Activated naive CD4-positive, alpha-beta T cell treated with anti-CD3 and anti-CD28 coated beads, Interleukin-2, amount 50 U/mL, for 24 hours (primary cell): ENCODE results near the gene MEX3A.
"Not testable (repeated sequence)": the region's sequence is repeated elsewhere in the genome, so short reads cannot be mapped to it uniquely, and the experiment has no call there.

ENCODE experiments used
- H3K27ac Mint-ChIP-seq: one replicate; pipeline ENCODE4 v1.8.0; 2021; ENCODE audit warnings: mild to moderate bottlenecking, mixed read lengths
- H3K27me3 Mint-ChIP-seq: one replicate; pipeline ENCODE4 v1.8.0; 2021; ENCODE audit warnings: mixed read lengths
- H3K36me3 Mint-ChIP-seq: one replicate; pipeline ENCODE4 v1.8.0; 2021; ENCODE audit warnings: mixed read lengths
- H3K4me1 Mint-ChIP-seq: one replicate; pipeline ENCODE4 v1.8.0; 2021; ENCODE audit warnings: mixed read lengths
- H3K4me3 Mint-ChIP-seq: one replicate; pipeline ENCODE4 v1.8.0; 2021; ENCODE audit warnings: mild to moderate bottlenecking, mixed read lengths
- H3K9me3 Mint-ChIP-seq: one replicate; pipeline ENCODE4 v1.8.0; 2021; ENCODE audit warnings: mixed read lengths

The MEX3A gene

GRCh38 chr1:156062189-156062588 lies 20.1 kb downstream of the MEX3A start:
- Mint-ChIP-seq H3K4me1 (peaks cover 12% of the 10 kb centered on the region), H3K27ac (no peak overlapping the region), H3K27me3 (no peaks in the 10 kb centered on the region), H3K9me3 (no peaks in the 10 kb centered on the region), H3K4me3 (no peak overlapping the region), H3K36me3 (no peaks in the 10 kb centered on the region)

- Mint-ChIP-seq H3K27me3 (no peaks in the 10 kb centered on the region), H3K4me1 (peaks cover 8% of the 10 kb centered on the region), H3K36me3 (no peaks in the 10 kb centered on the region), H3K27ac (no peak within 1 kb of the TSS), H3K4me3 (no peak within 1 kb of the TSS), H3K9me3 (no peaks in the 10 kb centered on the region)
Observed at GRCh38 chr1:156060937-156061636, 21.2 kb downstream of the MEX3A start, which contains the start of gene RAB25. RAB25 (plus strand) TSS chr1:156061160; CDS start chr1:156061401, 241 bp downstream.

GRCh38 chr1:156056326-156056849 lies 25.9 kb downstream of the MEX3A start:
- Mint-ChIP-seq H3K4me3 (peak overlapping the region; percentile 2), H3K27ac (no peak overlapping the region), H3K27me3 (no peaks in the 10 kb centered on the region), H3K4me1 (peaks cover 28% of the 10 kb centered on the region), H3K36me3 (no peaks in the 10 kb centered on the region), H3K9me3 (no peaks in the 10 kb centered on the region)

GRCh38 chr1:156055281-156056048 lies 26.8 kb downstream of the MEX3A start:
- Mint-ChIP-seq H3K27me3 (no peaks in the 10 kb centered on the region), H3K4me1 (peaks cover 28% of the 10 kb centered on the region), H3K27ac (peak overlapping the region; percentile 51), H3K36me3 (no peaks in the 10 kb centered on the region), H3K4me3 (peak overlapping the region; percentile 91), H3K9me3 (no peaks in the 10 kb centered on the region)

GRCh38 chr1:156054500-156055280 lies 27.6 kb downstream of the MEX3A start, which contains the start of gene LAMTOR2:
LAMTOR2 (plus strand) TSS chr1:156054782; CDS start chr1:156054890, 108 bp downstream.
- Mint-ChIP-seq H3K27me3 (no peaks in the 10 kb centered on the region), H3K36me3 (peaks cover 2% of the 10 kb centered on the region), H3K4me1 (peaks cover 30% of the 10 kb centered on the region), H3K9me3 (no peaks in the 10 kb centered on the region), H3K27ac (peak within 1 kb of the TSS; percentile 97), H3K4me3 (peak within 1 kb of the TSS; percentile 91)

GRCh38 chr1:156053768-156054499 lies 28.3 kb downstream of the MEX3A start, which contains the start of gene UBQLN4:
UBQLN4 (minus strand) TSS chr1:156053798; CDS start chr1:156053701, 97 bp downstream.
- H3K9me3 Mint-ChIP-seq = no peaks in the 10 kb centered on the region
- peak within 1 kb of the TSS; percentile 97 for H3K27ac Mint-ChIP-seq
- H3K4me1 Mint-ChIP-seq = peaks cover 33% of the 10 kb centered on the region
- peaks cover 6% of the 10 kb centered on the region for H3K36me3 Mint-ChIP-seq
- peak within 1 kb of the TSS; percentile 91 for H3K4me3 Mint-ChIP-seq
- H3K27me3 Mint-ChIP-seq = no peaks in the 10 kb centered on the region

GRCh38 chr1:156052862-156053767 lies 29.1 kb downstream of the MEX3A start:
- Mint-ChIP-seq H3K4me1 (peaks cover 33% of the 10 kb centered on the region), H3K27me3 (no peaks in the 10 kb centered on the region), H3K4me3 (peak overlapping the region; percentile 90)

GRCh38 chr1:156051011-156051725 lies 31.1 kb downstream of the MEX3A start:
- peaks cover 29% of the 10 kb centered on the region for H3K4me1 Mint-ChIP-seq
- peaks cover 6% of the 10 kb centered on the region for H3K36me3 Mint-ChIP-seq
- no peaks in the 10 kb centered on the region for H3K9me3 Mint-ChIP-seq
- peak overlapping the region; percentile 36 for H3K4me3 Mint-ChIP-seq
- H3K27ac Mint-ChIP-seq = no peak overlapping the region
- H3K27me3 Mint-ChIP-seq = no peaks in the 10 kb centered on the region

More at GRCh38 chr1:156052862-156053767, 29.1 kb downstream of the MEX3A start:
- Mint-ChIP-seq H3K27ac (peak overlapping the region; percentile 85), H3K9me3 (no peaks in the 10 kb centered on the region), H3K36me3 (peaks cover 6% of the 10 kb centered on the region)

- H3K4me1 Mint-ChIP-seq = peaks cover 21% of the 10 kb centered on the region
- H3K27me3 Mint-ChIP-seq = no peaks in the 10 kb centered on the region
- no peak overlapping the region for H3K27ac Mint-ChIP-seq
- H3K36me3 Mint-ChIP-seq = peaks cover 6% of the 10 kb centered on the region
- H3K9me3 Mint-ChIP-seq = no peaks in the 10 kb centered on the region
- H3K4me3 Mint-ChIP-seq = no peak overlapping the region
Observed at GRCh38 chr1:156050376-156050775, 31.9 kb downstream of the MEX3A start.

GRCh38 chr1:156048663-156049258 lies 33.5 kb downstream of the MEX3A start:
- H3K27ac Mint-ChIP-seq = no peak overlapping the region
- peaks cover 6% of the 10 kb centered on the region for H3K36me3 Mint-ChIP-seq
- peaks cover 19% of the 10 kb centered on the region for H3K4me1 Mint-ChIP-seq
- H3K9me3 Mint-ChIP-seq = no peaks in the 10 kb centered on the region
- H3K27me3 Mint-ChIP-seq = no peaks in the 10 kb centered on the region
- no peak overlapping the region for H3K4me3 Mint-ChIP-seq

- Mint-ChIP-seq H3K36me3 (peaks cover 14% of the 10 kb centered on the region), H3K4me3 (no peak overlapping the region), H3K27me3 (no peaks in the 10 kb centered on the region), H3K9me3 (no peaks in the 10 kb centered on the region), H3K27ac (no peak overlapping the region), H3K4me1 (peaks cover 5% of the 10 kb centered on the region)
Observed at GRCh38 chr1:156045076-156045475, 37.2 kb downstream of the MEX3A start.

- H3K36me3 Mint-ChIP-seq = peaks cover 8% of the 10 kb centered on the region
- no peak overlapping the region for H3K27ac Mint-ChIP-seq
- no peaks in the 10 kb centered on the region for H3K27me3 Mint-ChIP-seq
- no peaks in the 10 kb centered on the region for H3K4me1 Mint-ChIP-seq
- H3K4me3 Mint-ChIP-seq = no peak overlapping the region
- no peaks in the 10 kb centered on the region for H3K9me3 Mint-ChIP-seq
Observed at GRCh38 chr1:156042828-156043227, 39.4 kb downstream of the MEX3A start.

- H3K27ac Mint-ChIP-seq, H3K9me3 Mint-ChIP-seq, H3K4me1 Mint-ChIP-seq, H3K27me3 Mint-ChIP-seq, H3K4me3 Mint-ChIP-seq, H3K36me3 Mint-ChIP-seq: not testable (repeated sequence)
Observed at GRCh38 chr1:156034991-156035390, 47.3 kb downstream of the MEX3A start.
